K562 (cell line): ENCODE data around the gene RXRB. TPM values are rescaled to one million over a fixed set of nuclear protein-coding genes. Genes with fewer than 3 reads are reported as not detected.

Source experiments
- ATAC-seq: fragments of 200-7000 bp; cut with Tn5 transposase; 3 replicates; pipeline ENCODE4 v1.9.1; 2020; ENCODE audit warnings: moderate library complexity
- BruUV-seq: library from RNA; stranded (reverse); fragments of 400-500 nt; replicated peaks from 2 replicates; lab custom pipeline; 2021; lab: Mats Ljungman, UMichigan
- CTCF ChIA-PET: fragments of 300-600 bp; formaldehyde crosslinking; extraction: SDS; loops from one replicate; lab custom pipeline; 2021; ENCODE audit warnings: low intra/inter-chr PET ratio; lab: Yijun Ruan, JAX
- POLR2A ChIA-PET: fragments of 300-600, 350-650 bp; sonication (Branson Sonifier 250); formaldehyde crosslinking; extraction: SDS; loops from one replicate; lab custom pipeline; 2021; ENCODE audit warnings: antibody characterized with exemption, inconsistent platforms; lab: Yijun Ruan, JAX
- DNase-seq, 4 experiments: peaks; one replicate each; pipeline versions ENCODE4 v3.0.0 to v3.0.0-alpha.2; 2011 to 2018; ENCODE audit warnings: low spot score in 3 of 4, mixed read lengths in 3 of 4; ENCODE audit errors: extremely low read depth in 1 of 4
- FAIRE-seq: peaks from 2 replicates; lab custom pipeline; 2011; peaks lifted over from hg19 to GRCh38; lab: Jason Lieb, UNC
- H2AFZ ChIP-seq: 2 replicates; pipeline ENCODE4 v1.6.0; 2011; ENCODE audit warnings: low read depth, low read length, control low read depth, inconsistent platforms
- H3K27ac ChIP-seq: fragments of 200-600 bp; 3 replicates; pipeline ENCODE4 v1.8.0; 2011; ENCODE audit warnings: low read depth, mild to moderate bottlenecking, control low read depth, inconsistent platforms, low read length, moderate library complexity, mixed read lengths; ENCODE audit errors: extremely low read depth
- H3K27me3 ChIP-seq, 2 experiments: fragments of 300-600 bp in 1 of 2; 2 replicates in 1 of 2; 3 replicates in 1 of 2; pipeline versions ENCODE4 v1.6.0 to v1.8.0; 2011; ENCODE audit warnings: inconsistent platforms in 2 of 2, low read length in 2 of 2, mild to moderate bottlenecking in 1 of 2, mixed read lengths in 1 of 2, moderate library complexity in 1 of 2; ENCODE audit not compliant: control insufficient read depth in 2 of 2, insufficient read depth in 2 of 2
- H3K36me3 ChIP-seq: fragments of 300-600 bp; 3 replicates; pipeline ENCODE4 v1.8.0; 2011; ENCODE audit warnings: mild to moderate bottlenecking, low read length, inconsistent platforms; ENCODE audit not compliant: control insufficient read depth, insufficient read depth
- H3K4me1 ChIP-seq, 2 experiments: fragments of 200-600 bp in 1 of 2; replicated peaks in 1 of 2; 2 replicates in 1 of 2; 3 replicates in 1 of 2; pipeline versions ENCODE4 v1.5.1 to v1.8.0; 2011; ENCODE audit warnings: inconsistent platforms in 2 of 2, low read length in 2 of 2, mild to moderate bottlenecking in 1 of 2, mixed read lengths in 1 of 2, moderate library complexity in 1 of 2; ENCODE audit not compliant: control insufficient read depth in 2 of 2, insufficient read depth in 2 of 2
- H3K4me2 ChIP-seq: 2 replicates; pipeline ENCODE4 v1.6.1; 2011; ENCODE audit warnings: low read length, control low read depth, inconsistent platforms, mixed read lengths; ENCODE audit not compliant: insufficient read depth
- H3K4me3 ChIP-seq: fragments of 200-600 bp; sonication (generic), shearing (Covaris generic); 2 replicates; pipeline ENCODE4 v1.5.1; 2016; ENCODE audit warnings: control low read depth, inconsistent platforms
- H3K79me2 ChIP-seq: fragments of 200-600 bp; 3 replicates; pipeline ENCODE4 v1.8.0; 2011; ENCODE audit warnings: low read length, inconsistent platforms; ENCODE audit not compliant: control insufficient read depth, insufficient read depth
- H3K9ac ChIP-seq, 2 experiments: 2 replicates each; pipeline versions ENCODE4 v1.6.0 to v1.6.1; 2011; ENCODE audit warnings: low read depth in 2 of 2, low read length in 2 of 2, control low read depth in 1 of 2, inconsistent platforms in 1 of 2, mild to moderate bottlenecking in 1 of 2, mixed read lengths in 1 of 2; ENCODE audit not compliant: insufficient read depth in 1 of 2
- H3K9me1 ChIP-seq: one replicate; pipeline ENCODE4 v1.6.0; 2011; ENCODE audit warnings: inconsistent platforms, mild to moderate bottlenecking, low read length, moderate library complexity; ENCODE audit not compliant: control insufficient read depth, insufficient read depth
- H3K9me3 ChIP-seq: replicated peaks from 2 replicates; pipeline ENCODE4 v1.5.1; 2011; ENCODE audit warnings: low read depth, low read length, inconsistent platforms; ENCODE audit not compliant: control insufficient read depth, insufficient read depth
- H4K20me1 ChIP-seq: replicated peaks from 2 replicates; pipeline ENCODE4 v1.6.1; 2011; ENCODE audit warnings: low read length, inconsistent platforms, mixed read lengths; ENCODE audit not compliant: control insufficient read depth, insufficient read depth
- MEIS2 ChIP-seq: fragments of 450-650 bp; IDR thresholded peaks from 2 replicates; pipeline ENCODE4 v1.6.1; 2014; ENCODE audit warnings: mild to moderate bottlenecking; ENCODE audit not compliant: partially characterized antibody
- NCOA1 ChIP-seq: fragments of 450-650 bp; IDR thresholded peaks from 2 replicates; pipeline ENCODE4 v1.6.1; 2016; ENCODE audit warnings: low read depth
- NR2C1 ChIP-seq, 2 experiments: fragments of 450-650 bp; IDR thresholded peaks; 2 replicates each; pipeline ENCODE4 v1.6.1; 2017; ENCODE audit warnings: mild to moderate bottlenecking in 2 of 2, antibody characterized with exemption in 1 of 2, inconsistent platforms in 1 of 2, missing compliant biosample characterization in 1 of 2, missing genetic modification characterization in 1 of 2
- PRMT5 ChIP-seq: sonication (generic); formaldehyde crosslinking; IDR thresholded peaks from 2 replicates; pipeline ENCODE4 v1.5.0; 2020; ENCODE audit warnings: missing genetic modification reagents
- PTBP1 ChIP-seq: fragments of 200-400 bp; formaldehyde crosslinking; IDR thresholded peaks from 2 replicates; pipeline ENCODE4 v1.6.1; 2017; ENCODE audit warnings: low read depth, low read length
- RUNX1 ChIP-seq: sonication (generic); IDR thresholded peaks from 2 replicates; pipeline ENCODE4 v1.6.1; 2016; ENCODE audit warnings: antibody characterized with exemption, low read depth
- SP2 ChIP-seq: IDR thresholded peaks from 2 replicates; pipeline ENCODE4 v1.6.1; 2011; ENCODE audit warnings: mild to moderate bottlenecking, low read depth, low read length, moderate library complexity; ENCODE audit not compliant: poor library complexity, severe bottlenecking; ENCODE audit errors: extremely low read depth
- ZNF408 ChIP-seq: fragments of 250-450 bp; sonication (Bioruptor Pico); IDR thresholded peaks from 2 replicates; pipeline ENCODE4 v1.4.0; 2020; ENCODE audit warnings: low read depth, mild to moderate bottlenecking, moderate library complexity
- ZNF445 ChIP-seq: fragments of 250-450 bp; sonication (Bioruptor Pico); IDR thresholded peaks from 2 replicates; pipeline ENCODE4 v1.4.0; 2020; ENCODE audit warnings: low read depth, mild to moderate bottlenecking, moderate library complexity
- ZNF717 ChIP-seq: fragments of 250-450 bp; sonication (Bioruptor Pico); IDR thresholded peaks from 2 replicates; pipeline ENCODE4 v1.5.0; 2021
- WGBS: fragments of 100-300 bp; shearing (Covaris generic); methylation state at CpG from one replicate; pipeline ENCODE4 v1.1.6; 2016; ENCODE audit warnings: low coverage, mixed read lengths; ENCODE audit not compliant: insufficient coverage; ENCODE audit errors: missing lambda C conversion rate; 5-methylcytosine and 5-hydroxymethylcytosine counted together
- in situ Hi-C: fragments of 300-500 bp; cut with MboI; formaldehyde crosslinking; loops from 4 replicates; pipeline ENCODE4 v1.15.0; 2018; ENCODE audit warnings: inconsistent platforms, mixed read lengths
- intact Hi-C: fragments of 100-400 bp; cut with micrococcal nuclease; formaldehyde crosslinking; loops from 2 replicates; pipeline ENCODE4 v1.14.2; 2022
- polyA plus RNA-seq, 8 experiments: library from polyadenylated mRNA; depleted of rRNA in 4 of 8; stranded (reverse) in 5 of 8; unstranded in 3 of 8; fragments of >200 nt; fragmentation: Nextera tagmentation in 2 of 8; fragmentation: Illumina TruSeq in 1 of 8; extraction: Ambion mirVana in 2 of 8; extraction: Trizol in 1 of 8; gene quantifications; 2 replicates each; pipeline versions ENCODE4 v1.2.1 to v1.2.3, GENCODE V29; 2011 to 2014; ENCODE audit warnings: inconsistent platforms in 1 of 8, missing spikeins in 1 of 8
- total RNA-seq, 7 experiments: library from RNA; depleted of rRNA in 6 of 7; stranded (reverse); fragments of >200 nt in 6 of 7; fragmentation: Illumina TruSeq in 2 of 7; extraction: Trizol in 2 of 7; gene quantifications; 2 replicates each; pipeline versions ENCODE4 v1.2.1 to v1.2.3, GENCODE V29; 2011 to 2021; ENCODE audit warnings: low replicate concordance in 1 of 7

Gene RXRB
- total and polyA plus RNA-seq, 9 of the 15 experiments (the other 6 are each of a cell fraction or from before 2014, with no cell fraction given): 0.76 to 35.5 (median 18.4) TPM

- in situ Hi-C loops: no loop called here
- no peaks in the 10 kb centered on the region for H3K79me2 ChIP-seq
- no peak overlapping the region for H2AFZ ChIP-seq
- no peak for DNase-seq
- 0 out of 4 replicates have a peak overlapping the region, but pooled peaks of 1 of the 2 experiments have one; percentile 17 for H3K9ac ChIP-seq
- no peak overlapping the region for H3K27ac ChIP-seq
- peaks cover 0 to 4% of the 10 kb centered on the region in 2 experiments; a peak in 1 of 5 replicates for H3K4me1 ChIP-seq
- no peak for FAIRE-seq
- TF ChIP-seq PRMT5 (no peak), NCOA1 (no peak), MEIS2 (no peak), ZNF408 (CRISPR knock-in tag) (no peak), ZNF717 (CRISPR knock-in tag) (no peak), SP2 (no peak), NR2C1 (IDR thresholded peaks at IDR 0.05) (no peak), NR2C1 (tag; IDR thresholded peaks at IDR 0.05) (no peak), PTBP1 (no peak), RUNX1 (no peak), ZNF445 (CRISPR knock-in tag) (no peak)
- TF ChIP-seq, all 486 proteins: peak for 0
- no peak overlapping the region for H3K4me2 ChIP-seq
- H3K36me3 ChIP-seq: no peaks in the 10 kb centered on the region
- 24% methylated on average over 7 of the region's 7 CpGs for WGBS
- intact Hi-C loops: no loop called here
- ChIA-PET CTCF (no interaction called here), POLR2A (interaction anchor here (0.5 to 0.7 kb wide), 2 partner anchors 68 to 117 kb away, joined by 3 read pairs; no protein-coding TSS in a partner anchor)
- no peaks in the 10 kb centered on the region for H4K20me1 ChIP-seq
- H3K9me1 ChIP-seq: no peaks in the 10 kb centered on the region
- BruUV-seq: no TSS peak
- H3K27me3 ChIP-seq: peaks cover 2 to 4% of the 10 kb centered on the region in 2 experiments; a peak in 3 of 5 replicates
- H3K9me3 ChIP-seq: peaks cover 13% of the 10 kb centered on the region
- ATAC-seq: no peak
- no peak overlapping the region for H3K4me3 ChIP-seq
Measured at GRCh38 chr6:33181141-33181540, 19.3 kb downstream of the RXRB start.
